ENCODE data around the gene PKP4. TPM values are rescaled to one million over a fixed set of nuclear protein-coding genes. Genes with fewer than 3 reads are reported as not detected.

PKP4 gene
- total RNA-seq, 1 experiment from 2014 or later = 59.1 TPM

DNA sequence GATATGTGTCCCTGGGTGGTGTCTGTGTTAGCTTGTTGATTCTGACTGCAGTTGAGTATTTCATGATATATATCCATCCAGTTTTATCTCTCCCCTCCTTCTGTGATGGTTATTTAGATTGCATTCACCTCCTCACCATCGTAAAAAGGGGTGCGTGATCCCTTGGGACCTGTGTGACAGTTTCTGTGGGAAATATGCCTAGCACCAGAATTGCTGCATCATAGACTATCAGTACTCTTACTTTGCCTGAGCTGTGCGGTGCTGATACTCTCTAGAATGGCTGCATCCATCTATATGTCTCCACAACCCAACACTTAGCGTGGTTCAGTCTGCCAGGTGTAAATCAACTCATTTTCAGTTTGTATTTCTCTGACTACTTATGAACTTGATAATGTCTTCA, 34.3 kb downstream of the PKP4 start:
- intact Hi-C loops (cut with micrococcal nuclease; ENCODE audit: unreplicated experiment) = no loop called here
- Histone ChIP-seq H4K20me1 (ENCODE audit: insufficient read depth) (no peaks in the 10 kb centered on the region), H3K9me3 (ENCODE audit: insufficient read depth, low read depth) (no peaks in the 10 kb centered on the region), H3K4me2 (no peak overlapping the region), H2AFZ (no peak overlapping the region), H3K79me2 (ENCODE audit: low read depth) (peaks cover 39% of the 10 kb centered on the region), H3K36me3 (ENCODE audit: low read depth) (no peaks in the 10 kb centered on the region), H3K9me2 (ENCODE audit: insufficient read depth) (no peaks in the 10 kb centered on the region), H3K4me1 (replicated peaks; ENCODE audit: insufficient read depth) (0 out of 2 replicates have a peak, but pooled peaks cover under 1% of the 10 kb centered on the region), H3K27me3 (ENCODE audit: insufficient read depth, low read depth) (no peaks in the 10 kb centered on the region), H3K4me3 (no peak overlapping the region), H3K27ac (no peak overlapping the region), H3F3A (ENCODE audit: insufficient read depth, low read depth) (no peaks in the 10 kb centered on the region)
- POLR2A ChIA-PET (ENCODE audit: unreplicated experiment) = no interaction called here
- no TSS peak for BruUV-seq (replicated peaks)
- CTCF ChIA-PET = no interaction called here
- DNase-seq = no peak
- TF ChIP-seq EZH2 (IDR thresholded peaks at IDR 0.05; ENCODE audit: low read depth) = no peak
- TF ChIP-seq, protein P1, sequence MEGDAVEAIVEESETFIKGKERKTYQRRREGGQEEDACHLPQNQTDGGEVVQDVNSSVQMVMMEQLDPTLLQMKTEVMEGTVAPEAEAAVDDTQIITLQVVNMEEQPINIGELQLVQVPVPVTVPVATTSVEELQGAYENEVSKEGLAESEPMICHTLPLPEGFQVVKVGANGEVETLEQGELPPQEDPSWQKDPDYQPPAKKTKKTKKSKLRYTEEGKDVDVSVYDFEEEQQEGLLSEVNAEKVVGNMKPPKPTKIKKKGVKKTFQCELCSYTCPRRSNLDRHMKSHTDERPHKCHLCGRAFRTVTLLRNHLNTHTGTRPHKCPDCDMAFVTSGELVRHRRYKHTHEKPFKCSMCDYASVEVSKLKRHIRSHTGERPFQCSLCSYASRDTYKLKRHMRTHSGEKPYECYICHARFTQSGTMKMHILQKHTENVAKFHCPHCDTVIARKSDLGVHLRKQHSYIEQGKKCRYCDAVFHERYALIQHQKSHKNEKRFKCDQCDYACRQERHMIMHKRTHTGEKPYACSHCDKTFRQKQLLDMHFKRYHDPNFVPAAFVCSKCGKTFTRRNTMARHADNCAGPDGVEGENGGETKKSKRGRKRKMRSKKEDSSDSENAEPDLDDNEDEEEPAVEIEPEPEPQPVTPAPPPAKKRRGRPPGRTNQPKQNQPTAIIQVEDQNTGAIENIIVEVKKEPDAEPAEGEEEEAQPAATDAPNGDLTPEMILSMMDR (conservative IDR thresholded peaks at IDR 0.05) = no peak

DNA sequence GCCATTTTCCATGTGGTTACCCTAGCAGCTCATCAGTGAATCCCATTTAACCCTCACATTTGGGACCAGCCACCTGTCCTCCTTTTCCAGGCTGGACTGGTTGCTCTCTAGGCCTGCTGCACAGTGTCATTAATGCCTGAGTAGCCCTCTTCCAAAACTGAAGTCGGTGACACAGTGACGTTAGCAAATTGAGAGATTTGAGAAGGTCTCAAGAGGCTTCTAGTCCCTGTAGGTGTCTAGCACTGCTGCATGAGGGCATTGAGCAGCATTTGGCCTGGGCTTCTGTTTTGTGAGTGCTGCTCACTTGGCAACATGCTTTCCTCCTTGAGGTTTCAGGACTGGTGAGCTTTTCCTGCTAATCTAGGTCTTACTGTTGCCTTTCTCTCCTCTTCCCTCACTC, 36.7 kb downstream of the PKP4 start:
- H2AFZ ChIP-seq = no peak overlapping the region
- CTCF ChIA-PET = no interaction called here
- no peaks in the 10 kb centered on the region for H3K36me3 ChIP-seq (ENCODE audit: low read depth)
- H3K9me3 ChIP-seq (ENCODE audit: insufficient read depth, low read depth) = no peaks in the 10 kb centered on the region
- intact Hi-C loops (cut with micrococcal nuclease; ENCODE audit: unreplicated experiment) = no loop called here
- H3F3A ChIP-seq (ENCODE audit: insufficient read depth, low read depth) = no peaks in the 10 kb centered on the region; the same call in 1 of the 2 replicates
- H3K79me2 ChIP-seq (ENCODE audit: low read depth) = peaks cover 32% of the 10 kb centered on the region
- POLR2A ChIA-PET (ENCODE audit: unreplicated experiment) = no interaction called here
- H3K9me2 ChIP-seq (ENCODE audit: insufficient read depth) = no peaks in the 10 kb centered on the region
- H4K20me1 ChIP-seq (ENCODE audit: insufficient read depth) = no peaks in the 10 kb centered on the region
- no peak overlapping the region for H3K27ac ChIP-seq
- TF ChIP-seq, protein P1 (conservative IDR thresholded peaks at IDR 0.05) = no peak
- TF ChIP-seq EZH2 (IDR thresholded peaks at IDR 0.05; ENCODE audit: low read depth) = no peak
- H3K4me2 ChIP-seq = no peak overlapping the region
- DNase-seq = no peak
- no peak overlapping the region for H3K4me3 ChIP-seq
- no peaks in the 10 kb centered on the region for H3K27me3 ChIP-seq (ENCODE audit: insufficient read depth, low read depth)
- no TSS peak for BruUV-seq (replicated peaks)
- H3K4me1 ChIP-seq (replicated peaks; ENCODE audit: insufficient read depth) = peaks cover 18% of the 10 kb centered on the region

DNA sequence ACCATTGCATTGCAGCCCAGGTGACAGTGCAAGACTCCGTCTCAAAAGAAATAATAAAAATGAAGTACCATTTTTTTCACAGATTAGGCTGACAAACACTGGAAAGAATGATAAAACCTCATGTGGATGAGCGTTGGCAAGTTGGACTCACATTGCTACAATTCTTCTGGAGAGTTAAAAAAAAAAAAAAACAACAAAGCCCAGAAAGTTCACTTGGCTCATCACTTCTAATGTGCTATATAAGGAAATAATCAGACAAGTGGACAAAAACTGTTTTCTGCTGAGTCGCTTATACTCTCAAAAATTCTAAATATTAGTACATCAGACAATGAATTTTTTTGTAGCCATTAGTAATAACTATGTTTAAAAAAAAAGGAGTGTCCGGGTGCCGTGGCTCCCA, 38.4 kb downstream of the PKP4 start:
- no TSS peak for BruUV-seq (replicated peaks)
- H3K27ac ChIP-seq = no peak overlapping the region
- H4K20me1 ChIP-seq (ENCODE audit: insufficient read depth) = no peaks in the 10 kb centered on the region
- CTCF ChIA-PET = no interaction called here
- no peaks in the 10 kb centered on the region for H3K9me3 ChIP-seq (ENCODE audit: insufficient read depth, low read depth)
- no peak overlapping the region for H3K4me2 ChIP-seq
- H3K36me3 ChIP-seq (ENCODE audit: low read depth) = no peaks in the 10 kb centered on the region
- H2AFZ ChIP-seq = no peak overlapping the region
- intact Hi-C loops (cut with micrococcal nuclease; ENCODE audit: unreplicated experiment) = no loop called here
- no peak overlapping the region for H3K4me3 ChIP-seq
- H3K4me1 ChIP-seq (replicated peaks; ENCODE audit: insufficient read depth) = peaks cover 18% of the 10 kb centered on the region
- no peak for DNase-seq
- TF ChIP-seq, protein P1 (conservative IDR thresholded peaks at IDR 0.05) = no peak
- no peak for TF ChIP-seq EZH2 (IDR thresholded peaks at IDR 0.05; ENCODE audit: low read depth)
- H3K79me2 ChIP-seq (ENCODE audit: low read depth) = peaks cover 35% of the 10 kb centered on the region
- H3K27me3 ChIP-seq (ENCODE audit: insufficient read depth, low read depth) = no peaks in the 10 kb centered on the region
- H3F3A ChIP-seq (ENCODE audit: insufficient read depth, low read depth) = no peaks in the 10 kb centered on the region; the same call in 1 of the 2 replicates
- POLR2A ChIA-PET (ENCODE audit: unreplicated experiment) = no interaction called here
- H3K9me2 ChIP-seq (ENCODE audit: insufficient read depth) = no peaks in the 10 kb centered on the region

Measured in PC-9 (cell line).